Measurements from ENCODE around the gene SSB. TPM values are rescaled to one million over a fixed set of nuclear protein-coding genes. Genes with fewer than 3 reads are reported as not detected.
"Not testable (repeated sequence)": the region's sequence is repeated elsewhere in the genome, so short reads cannot be mapped to it uniquely, and the experiment has no call there.

The SSB gene
- polyA plus RNA-seq, 3 donors = 167 to 226 (median 173) TPM

GRCh38 chr2:169818241-169818640, 19.6 kb downstream of the SSB start:
- DNase-seq (ENCODE audit: extremely low read depth in 1 of 11, low read depth in 9 of 11, low spot score in 4 of 11) = no peak

GRCh38 chr2:169819106-169819505, 20.4 kb downstream of the SSB start:
- no peak for DNase-seq (ENCODE audit: extremely low read depth in 1 of 11, low read depth in 9 of 11, low spot score in 4 of 11)

- DNase-seq (ENCODE audit: extremely low read depth in 1 of 11, low read depth in 9 of 11, low spot score in 4 of 11) = not testable (repeated sequence)
Measured at GRCh38 chr2:169820101-169820500, 21.4 kb downstream of the SSB start.

GRCh38 chr2:169822036-169822435, 23.4 kb downstream of the SSB start:
- no peak for DNase-seq (ENCODE audit: extremely low read depth in 1 of 11, low read depth in 9 of 11, low spot score in 4 of 11)

GRCh38 chr2:169822785-169823392, 24.2 kb downstream of the SSB start:
- DNase-seq (ENCODE audit: extremely low read depth in 1 of 11, low read depth in 9 of 11, low spot score in 4 of 11) = no peak

GRCh38 chr2:169823996-169824372, 25.3 kb downstream of the SSB start:
- peak in 1 of 11 donors; percentile 5 for DNase-seq (ENCODE audit: extremely low read depth in 1 of 11, low read depth in 9 of 11, low spot score in 4 of 11)

GRCh38 chr2:169824373-169825333, 26.0 kb downstream of the SSB start, which contains the start of gene METTL5:
Gene METTL5, minus strand, starts transcription at chr2:169824905. Its CDS starts 308 bp downstream, at chr2:169824597.
- peak; percentile 30 to 82 (median 72) for DNase-seq (ENCODE audit: extremely low read depth in 1 of 11, low read depth in 9 of 11, low spot score in 4 of 11)

GRCh38 chr2:169827272-169828140, 28.8 kb downstream of the SSB start, which contains the start of gene UBR3:
Gene UBR3, plus strand, starts transcription at chr2:169827454. Its CDS starts 54 bp downstream, at chr2:169827508.
- peak; percentile 78 to 92 (median 89) for DNase-seq (ENCODE audit: extremely low read depth in 1 of 11, low read depth in 9 of 11, low spot score in 4 of 11)

- peak in 5 of 11 donors; percentile 13 to 31 (median 23) for DNase-seq (ENCODE audit: extremely low read depth in 1 of 11, low read depth in 9 of 11, low spot score in 4 of 11)
Measured at GRCh38 chr2:169828141-169828811, 29.6 kb downstream of the SSB start.

- no peak for DNase-seq (ENCODE audit: extremely low read depth in 1 of 11, low read depth in 9 of 11, low spot score in 4 of 11)
Measured at GRCh38 chr2:169834401-169834800, 35.7 kb downstream of the SSB start.

GRCh38 chr2:169838743-169839489, 40.2 kb downstream of the SSB start:
- DNase-seq (ENCODE audit: extremely low read depth in 1 of 11, low read depth in 9 of 11, low spot score in 4 of 11) = no peak

- peak in 1 of 11 donors; percentile 13 for DNase-seq (ENCODE audit: extremely low read depth in 1 of 11, low read depth in 9 of 11, low spot score in 4 of 11)
Measured at GRCh38 chr2:169839954-169840746, 41.5 kb downstream of the SSB start.

GRCh38 chr2:169840747-169841142, 42.1 kb downstream of the SSB start:
- no peak for DNase-seq (ENCODE audit: extremely low read depth in 1 of 11, low read depth in 9 of 11, low spot score in 4 of 11)

- not testable (repeated sequence) for DNase-seq (ENCODE audit: extremely low read depth in 1 of 11, low read depth in 9 of 11, low spot score in 4 of 11)
Measured at GRCh38 chr2:169841625-169842024, 43.0 kb downstream of the SSB start.

- no peak for DNase-seq (ENCODE audit: extremely low read depth in 1 of 11, low read depth in 9 of 11, low spot score in 4 of 11)
Measured at GRCh38 chr2:169845016-169845415, 46.3 kb downstream of the SSB start.

GRCh38 chr2:169848959-169849693, 50.5 kb downstream of the SSB start:
- DNase-seq (ENCODE audit: extremely low read depth in 1 of 11, low read depth in 9 of 11, low spot score in 4 of 11) = not testable (repeated sequence)

Data from renal cortex interstitium (tissue), 11 donors.